Measurements from ENCODE around the gene CYP20A1.
"Not testable (repeated sequence)": the region's sequence is repeated elsewhere in the genome, so short reads cannot be mapped to it uniquely, and the experiment has no call there.

The CYP20A1 gene

GRCh38 chr2:203330434-203330833 is 91.6 kb downstream of the CYP20A1 start:
- H3K27me3 ChIP-seq (replicated peaks), result no peaks in the 10 kb centered on the region
- H3K27ac ChIP-seq, result no peak overlapping the region
- DNase-seq, result no peak
- TF ChIP-seq CTCF (IDR thresholded peaks at IDR 0.05; ENCODE audit: low read depth, low read length, missing control alignments), result no peak
- H3K4me3 ChIP-seq (ENCODE audit: low read depth, low read length), result no peak overlapping the region
- no peaks in the 10 kb centered on the region for H3K36me3 ChIP-seq (replicated peaks)
- in situ Hi-C loops (cut with HindIII; ENCODE audit: low pct_ligation_motif_present, low sequenced_read_pairs), result no loop called here

GRCh38 chr2:203338322-203338721 is 99.5 kb downstream of the CYP20A1 start:
- in situ Hi-C loops (cut with HindIII; ENCODE audit: low pct_ligation_motif_present, low sequenced_read_pairs), result no loop called here
- Histone ChIP-seq H3K27ac (no peak overlapping the region), H3K4me3 (ENCODE audit: low read depth, low read length) (no peak overlapping the region), H3K27me3 (replicated peaks) (no peaks in the 10 kb centered on the region), H3K36me3 (replicated peaks) (no peaks in the 10 kb centered on the region)
- DNase-seq, result no peak
- no peak for TF ChIP-seq CTCF (IDR thresholded peaks at IDR 0.05; ENCODE audit: low read depth, low read length, missing control alignments)

GRCh38 chr2:203340791-203341487 is 102.1 kb downstream of the CYP20A1 start:
- Histone ChIP-seq H3K27me3 (replicated peaks) (no peaks in the 10 kb centered on the region), H3K4me3 (ENCODE audit: low read depth, low read length) (no peak overlapping the region), H3K36me3 (replicated peaks) (no peaks in the 10 kb centered on the region), H3K27ac (peak overlapping the region; percentile 24)
- DNase-seq, result peak; percentile 52
- in situ Hi-C loops (cut with HindIII; ENCODE audit: low pct_ligation_motif_present, low sequenced_read_pairs), result no loop called here
- no peak for TF ChIP-seq CTCF (IDR thresholded peaks at IDR 0.05; ENCODE audit: low read depth, low read length, missing control alignments)

- H3K36me3 ChIP-seq (replicated peaks), result no peaks in the 10 kb centered on the region
- in situ Hi-C loops (cut with HindIII; ENCODE audit: low pct_ligation_motif_present, low sequenced_read_pairs), result no loop called here
- DNase-seq, result no peak
- TF ChIP-seq CTCF (IDR thresholded peaks at IDR 0.05; ENCODE audit: low read depth, low read length, missing control alignments), result no peak
- H3K4me3 ChIP-seq (ENCODE audit: low read depth, low read length), result no peak overlapping the region
- H3K27me3 ChIP-seq (replicated peaks), result no peaks in the 10 kb centered on the region
- H3K27ac ChIP-seq, result no peak overlapping the region
Observed at GRCh38 chr2:203341741-203342310, 103.0 kb downstream of the CYP20A1 start.

GRCh38 chr2:203342374-203342773 is 103.6 kb downstream of the CYP20A1 start:
- H3K4me3 ChIP-seq (ENCODE audit: low read depth, low read length); H3K27ac ChIP-seq; H3K36me3 ChIP-seq (replicated peaks); H3K27me3 ChIP-seq (replicated peaks); DNase-seq; in situ Hi-C loops (cut with HindIII; ENCODE audit: low pct_ligation_motif_present, low sequenced_read_pairs): not testable (repeated sequence)

GRCh38 chr2:203344667-203345066 is 105.8 kb downstream of the CYP20A1 start:
- DNase-seq, result no peak
- Histone ChIP-seq H3K27me3 (replicated peaks) (no peaks in the 10 kb centered on the region), H3K27ac (no peak overlapping the region), H3K36me3 (replicated peaks) (no peaks in the 10 kb centered on the region), H3K4me3 (ENCODE audit: low read depth, low read length) (no peak overlapping the region)
- in situ Hi-C loops (cut with HindIII; ENCODE audit: low pct_ligation_motif_present, low sequenced_read_pairs), result no loop called here
- no peak for TF ChIP-seq CTCF (IDR thresholded peaks at IDR 0.05; ENCODE audit: low read depth, low read length, missing control alignments)

All from brain microvascular endothelial cell (primary cell).